K562 (cell line): ENCODE measurements around the gene HHIPL2. TPM values are rescaled to one million over a fixed set of nuclear protein-coding genes. Genes with fewer than 3 reads are reported as not detected.
"Not testable (repeated sequence)": the region's sequence is repeated elsewhere in the genome, so short reads cannot be mapped to it uniquely, and the experiment has no call there.

ENCODE experiments used
- ATAC-seq: fragments of 200-7000 bp; cut with Tn5 transposase; 3 replicates; pipeline ENCODE4 v1.9.1; 2020; ENCODE audit warnings: moderate library complexity
- BruUV-seq: library from RNA; stranded (reverse); fragments of 400-500 nt; replicated peaks from 2 replicates; lab custom pipeline; 2021; lab: Mats Ljungman, UMichigan
- CTCF ChIA-PET: fragments of 300-600 bp; formaldehyde crosslinking; extraction: SDS; loops from one replicate; lab custom pipeline; 2021; ENCODE audit warnings: low intra/inter-chr PET ratio; lab: Yijun Ruan, JAX
- POLR2A ChIA-PET: fragments of 300-600, 350-650 bp; sonication (Branson Sonifier 250); formaldehyde crosslinking; extraction: SDS; loops from one replicate; lab custom pipeline; 2021; ENCODE audit warnings: antibody characterized with exemption, inconsistent platforms; lab: Yijun Ruan, JAX
- DNase-seq, 4 experiments: peaks; one replicate each; pipeline versions ENCODE4 v3.0.0 to v3.0.0-alpha.2; 2011 to 2018; ENCODE audit warnings: low spot score in 3 of 4, mixed read lengths in 3 of 4; ENCODE audit errors: extremely low read depth in 1 of 4
- FAIRE-seq: peaks from 2 replicates; lab custom pipeline; 2011; peaks lifted over from hg19 to GRCh38; lab: Jason Lieb, UNC
- H2AFZ ChIP-seq: 2 replicates; pipeline ENCODE4 v1.6.0; 2011; ENCODE audit warnings: low read depth, low read length, control low read depth, inconsistent platforms
- H3K27ac ChIP-seq: fragments of 200-600 bp; 3 replicates; pipeline ENCODE4 v1.8.0; 2011; ENCODE audit warnings: low read depth, mild to moderate bottlenecking, control low read depth, inconsistent platforms, low read length, moderate library complexity, mixed read lengths; ENCODE audit errors: extremely low read depth
- H3K27me3 ChIP-seq, 2 experiments: fragments of 300-600 bp in 1 of 2; 2 replicates in 1 of 2; 3 replicates in 1 of 2; pipeline versions ENCODE4 v1.6.0 to v1.8.0; 2011; ENCODE audit warnings: inconsistent platforms in 2 of 2, low read length in 2 of 2, mild to moderate bottlenecking in 1 of 2, mixed read lengths in 1 of 2, moderate library complexity in 1 of 2; ENCODE audit not compliant: control insufficient read depth in 2 of 2, insufficient read depth in 2 of 2
- H3K36me3 ChIP-seq: fragments of 300-600 bp; 3 replicates; pipeline ENCODE4 v1.8.0; 2011; ENCODE audit warnings: mild to moderate bottlenecking, low read length, inconsistent platforms; ENCODE audit not compliant: control insufficient read depth, insufficient read depth
- H3K4me1 ChIP-seq, 2 experiments: fragments of 200-600 bp in 1 of 2; replicated peaks in 1 of 2; 2 replicates in 1 of 2; 3 replicates in 1 of 2; pipeline versions ENCODE4 v1.5.1 to v1.8.0; 2011; ENCODE audit warnings: inconsistent platforms in 2 of 2, low read length in 2 of 2, mild to moderate bottlenecking in 1 of 2, mixed read lengths in 1 of 2, moderate library complexity in 1 of 2; ENCODE audit not compliant: control insufficient read depth in 2 of 2, insufficient read depth in 2 of 2
- H3K4me2 ChIP-seq: 2 replicates; pipeline ENCODE4 v1.6.1; 2011; ENCODE audit warnings: low read length, control low read depth, inconsistent platforms, mixed read lengths; ENCODE audit not compliant: insufficient read depth
- H3K4me3 ChIP-seq: fragments of 200-600 bp; sonication (generic), shearing (Covaris generic); 2 replicates; pipeline ENCODE4 v1.5.1; 2016; ENCODE audit warnings: control low read depth, inconsistent platforms
- H3K79me2 ChIP-seq: fragments of 200-600 bp; 3 replicates; pipeline ENCODE4 v1.8.0; 2011; ENCODE audit warnings: low read length, inconsistent platforms; ENCODE audit not compliant: control insufficient read depth, insufficient read depth
- H3K9ac ChIP-seq, 2 experiments: 2 replicates each; pipeline versions ENCODE4 v1.6.0 to v1.6.1; 2011; ENCODE audit warnings: low read depth in 2 of 2, low read length in 2 of 2, control low read depth in 1 of 2, inconsistent platforms in 1 of 2, mild to moderate bottlenecking in 1 of 2, mixed read lengths in 1 of 2; ENCODE audit not compliant: insufficient read depth in 1 of 2
- H3K9me1 ChIP-seq: one replicate; pipeline ENCODE4 v1.6.0; 2011; ENCODE audit warnings: inconsistent platforms, mild to moderate bottlenecking, low read length, moderate library complexity; ENCODE audit not compliant: control insufficient read depth, insufficient read depth
- H3K9me3 ChIP-seq: replicated peaks from 2 replicates; pipeline ENCODE4 v1.5.1; 2011; ENCODE audit warnings: low read depth, low read length, inconsistent platforms; ENCODE audit not compliant: control insufficient read depth, insufficient read depth
- H4K20me1 ChIP-seq: replicated peaks from 2 replicates; pipeline ENCODE4 v1.6.1; 2011; ENCODE audit warnings: low read length, inconsistent platforms, mixed read lengths; ENCODE audit not compliant: control insufficient read depth, insufficient read depth
- ARID1B ChIP-seq: fragments of 450-650 bp; IDR thresholded peaks from 2 replicates; pipeline ENCODE4 v1.6.1; 2016; ENCODE audit warnings: antibody characterized with exemption, mild to moderate bottlenecking, inconsistent platforms
- ATF7 ChIP-seq: fragments of 450-650 bp; IDR thresholded peaks from 2 replicates; pipeline ENCODE4 v1.7.1; 2014; ENCODE audit warnings: mild to moderate bottlenecking, moderate library complexity
- CEBPB ChIP-seq: fragments of 450-650 bp; IDR thresholded peaks from 2 replicates; pipeline ENCODE4 v1.6.1; 2016; ENCODE audit warnings: missing genetic modification characterization, missing compliant biosample characterization
- CREM ChIP-seq: IDR thresholded peaks from 2 replicates; pipeline ENCODE4 v1.6.1; 2014; ENCODE audit warnings: antibody characterized with exemption, low read depth
- DIDO1 ChIP-seq: fragments of 450-650 bp; IDR thresholded peaks from 2 replicates; pipeline ENCODE4 v1.6.1; 2016; ENCODE audit warnings: low read depth, missing biosample characterization, missing genetic modification characterization
- EP300 ChIP-seq: IDR thresholded peaks from 2 replicates; pipeline ENCODE4 v1.6.1; 2012; ENCODE audit warnings: low read length, improper control_type of control experiment
- FOSL1 ChIP-seq: fragments of 200-800 bp; sonication (Bioruptor generic); conservative IDR thresholded peaks from 2 replicates; pipeline ENCODE4 v1.6.1; 2016; ENCODE audit warnings: missing genetic modification characterization, missing compliant biosample characterization
- L3MBTL2 ChIP-seq: fragments of 450-650 bp; IDR thresholded peaks from 2 replicates; pipeline ENCODE4 v1.6.1; 2016; ENCODE audit warnings: mild to moderate bottlenecking, moderate library complexity
- MYC ChIP-seq, 2 experiments: fragments of 250-450 bp in 1 of 2; sonication (Bioruptor Pico) in 1 of 2; IDR thresholded peaks; 2 replicates each; pipeline versions ENCODE4 v1.5.1 to v1.6.1; 2012 to 2021; ENCODE audit warnings: low read depth in 2 of 2, borderline replicate concordance in 1 of 2, improper control_type of control experiment in 1 of 2, low read length in 1 of 2, mild to moderate bottlenecking in 1 of 2, moderate library complexity in 1 of 2
- WGBS: fragments of 100-300 bp; shearing (Covaris generic); methylation state at CpG from one replicate; pipeline ENCODE4 v1.1.6; 2016; ENCODE audit warnings: low coverage, mixed read lengths; ENCODE audit not compliant: insufficient coverage; ENCODE audit errors: missing lambda C conversion rate; 5-methylcytosine and 5-hydroxymethylcytosine counted together
- in situ Hi-C: fragments of 300-500 bp; cut with MboI; formaldehyde crosslinking; loops from 4 replicates; pipeline ENCODE4 v1.15.0; 2018; ENCODE audit warnings: inconsistent platforms, mixed read lengths
- intact Hi-C: fragments of 100-400 bp; cut with micrococcal nuclease; formaldehyde crosslinking; loops from 2 replicates; pipeline ENCODE4 v1.14.2; 2022
- polyA plus RNA-seq, 8 experiments: library from polyadenylated mRNA; depleted of rRNA in 4 of 8; stranded (reverse) in 5 of 8; unstranded in 3 of 8; fragments of >200 nt; fragmentation: Nextera tagmentation in 2 of 8; fragmentation: Illumina TruSeq in 1 of 8; extraction: Ambion mirVana in 2 of 8; extraction: Trizol in 1 of 8; gene quantifications; 2 replicates each; pipeline versions ENCODE4 v1.2.1 to v1.2.3, GENCODE V29; 2011 to 2014; ENCODE audit warnings: inconsistent platforms in 1 of 8, missing spikeins in 1 of 8
- total RNA-seq, 7 experiments: library from RNA; depleted of rRNA in 6 of 7; stranded (reverse); fragments of >200 nt in 6 of 7; fragmentation: Illumina TruSeq in 2 of 7; extraction: Trizol in 2 of 7; gene quantifications; 2 replicates each; pipeline versions ENCODE4 v1.2.1 to v1.2.3, GENCODE V29; 2011 to 2021; ENCODE audit warnings: low replicate concordance in 1 of 7
- TF ChIP-seq, protein P1 (sequence below), 2 experiments: fragments of 450-650 bp in 1 of 2; sonication (generic) in 1 of 2; formaldehyde crosslinking in 1 of 2; IDR thresholded peaks in 1 of 2; conservative IDR thresholded peaks in 1 of 2; 2 replicates each; pipeline versions ENCODE4 v1.6.1 to v1.8.1; 2016 to 2023; ENCODE audit warnings: mild to moderate bottlenecking in 2 of 2, moderate library complexity in 2 of 2, inconsistent platforms in 1 of 2, missing genetic modification reagents in 1 of 2
- TF ChIP-seq, protein P2 (sequence below): sonication (generic); IDR thresholded peaks from 2 replicates; pipeline ENCODE4 v1.6.1; 2016
- TF ChIP-seq, protein P3 (sequence below): fragments of 200-800 bp; sonication (Bioruptor generic); IDR thresholded peaks from 2 replicates; pipeline ENCODE4 v1.6.1; 2017; ENCODE audit warnings: missing genetic modification characterization, missing compliant biosample characterization

HHIPL2 gene
- total and polyA plus RNA-seq, 9 of the 15 experiments (the other 6 are each of a cell fraction or from before 2014, with no cell fraction given), result 0.05 to 0.60 (median 0.20) TPM; not detected in 1

DNA sequence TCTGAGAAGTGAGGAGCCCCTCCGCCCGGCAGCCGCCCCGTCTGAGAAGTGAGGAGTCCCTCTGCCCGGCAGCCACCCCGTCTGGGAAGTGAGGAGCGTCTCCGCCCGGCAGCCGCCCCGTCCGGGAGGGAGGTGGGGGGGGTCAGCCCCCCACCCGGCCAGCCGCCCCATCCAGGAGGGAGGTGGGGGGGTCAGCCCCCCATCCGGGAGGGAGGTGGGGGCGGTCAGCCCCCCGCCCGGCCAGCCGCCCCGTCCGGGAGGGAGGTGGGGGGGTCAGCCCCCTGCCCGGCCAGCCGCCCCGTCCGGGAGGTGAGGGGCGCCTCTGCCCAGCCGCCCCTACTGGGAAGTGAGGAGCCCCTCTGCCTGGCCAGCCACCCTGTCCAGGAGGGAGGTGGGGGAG, 60.1 kb downstream of the HHIPL2 start:
- H3K27me3 ChIP-seq, ATAC-seq, H3K4me2 ChIP-seq, POLR2A ChIA-PET, H3K27ac ChIP-seq, H3K9me1 ChIP-seq, H2AFZ ChIP-seq, H3K4me1 ChIP-seq, H3K9me3 ChIP-seq, H3K9ac ChIP-seq, BruUV-seq, H3K36me3 ChIP-seq, in situ Hi-C loops, H3K79me2 ChIP-seq, FAIRE-seq, H4K20me1 ChIP-seq, H3K4me3 ChIP-seq, DNase-seq, CTCF ChIA-PET, intact Hi-C loops: not testable (repeated sequence)
- WGBS, result no CpG with 5 or more reads among the region's 27 CpGs

DNA sequence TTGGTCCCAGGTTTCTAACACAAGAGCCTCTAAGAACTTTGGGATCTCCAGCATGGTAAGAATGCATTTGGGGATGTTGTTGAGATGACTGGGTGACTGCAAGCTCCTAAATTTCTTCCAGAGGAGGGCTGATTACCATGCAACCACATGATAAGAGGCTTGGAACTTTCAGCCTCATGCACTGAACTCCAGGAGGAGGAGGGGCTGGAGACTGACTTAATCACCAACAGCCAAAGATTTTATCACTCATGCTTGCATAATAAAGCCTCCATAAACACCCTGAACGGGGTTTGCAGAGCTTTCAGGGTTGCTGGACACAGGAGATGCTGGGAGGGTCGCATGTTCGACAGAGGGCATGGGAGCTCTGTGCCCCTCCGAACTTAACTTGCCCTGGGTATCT, 63.9 kb downstream of the HHIPL2 start:
- H3K27ac ChIP-seq; H3K9me3 ChIP-seq; H3K4me2 ChIP-seq; H4K20me1 ChIP-seq; FAIRE-seq; H3K36me3 ChIP-seq; H3K27me3 ChIP-seq; H3K9ac ChIP-seq; H3K9me1 ChIP-seq; H2AFZ ChIP-seq; CTCF ChIA-PET; H3K79me2 ChIP-seq; intact Hi-C loops; ATAC-seq; DNase-seq; H3K4me1 ChIP-seq; H3K4me3 ChIP-seq; POLR2A ChIA-PET; BruUV-seq; TF ChIP-seq MYC (CRISPR knock-in tag; IDR thresholded peaks at IDR 0.05; ENCODE audit: borderline replicate concordance, low read depth): not testable (repeated sequence)
- in situ Hi-C loops, result loop anchor here (5.0 kb wide), 1 partner anchor 1473 kb away; no protein-coding TSS in a partner anchor
- WGBS, result 0% methylated on average over 4 of the region's 4 CpGs
- TF ChIP-seq, protein P1, sequence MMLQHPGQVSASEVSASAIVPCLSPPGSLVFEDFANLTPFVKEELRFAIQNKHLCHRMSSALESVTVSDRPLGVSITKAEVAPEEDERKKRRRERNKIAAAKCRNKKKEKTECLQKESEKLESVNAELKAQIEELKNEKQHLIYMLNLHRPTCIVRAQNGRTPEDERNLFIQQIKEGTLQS (IDR thresholded peaks at IDR 0.05), result peak; percentile 22; the same call in 1 of the 2 replicates
- TF ChIP-seq, protein P1 (CRISPR knock-in tag; conservative IDR thresholded peaks at IDR 0.05), result not testable (repeated sequence)
- TF ChIP-seq, protein P2, sequence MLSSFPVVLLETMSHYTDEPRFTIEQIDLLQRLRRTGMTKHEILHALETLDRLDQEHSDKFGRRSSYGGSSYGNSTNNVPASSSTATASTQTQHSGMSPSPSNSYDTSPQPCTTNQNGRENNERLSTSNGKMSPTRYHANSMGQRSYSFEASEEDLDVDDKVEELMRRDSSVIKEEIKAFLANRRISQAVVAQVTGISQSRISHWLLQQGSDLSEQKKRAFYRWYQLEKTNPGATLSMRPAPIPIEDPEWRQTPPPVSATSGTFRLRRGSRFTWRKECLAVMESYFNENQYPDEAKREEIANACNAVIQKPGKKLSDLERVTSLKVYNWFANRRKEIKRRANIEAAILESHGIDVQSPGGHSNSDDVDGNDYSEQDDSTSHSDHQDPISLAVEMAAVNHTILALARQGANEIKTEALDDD, result peak; percentile 57; the same call in 1 of the 2 replicates
- TF ChIP-seq MYC (IDR thresholded peaks at IDR 0.05; ENCODE audit: low read depth, low read length), result peak; percentile 36; the same call in 1 of the 2 replicates
- TF ChIP-seq, protein P3, sequence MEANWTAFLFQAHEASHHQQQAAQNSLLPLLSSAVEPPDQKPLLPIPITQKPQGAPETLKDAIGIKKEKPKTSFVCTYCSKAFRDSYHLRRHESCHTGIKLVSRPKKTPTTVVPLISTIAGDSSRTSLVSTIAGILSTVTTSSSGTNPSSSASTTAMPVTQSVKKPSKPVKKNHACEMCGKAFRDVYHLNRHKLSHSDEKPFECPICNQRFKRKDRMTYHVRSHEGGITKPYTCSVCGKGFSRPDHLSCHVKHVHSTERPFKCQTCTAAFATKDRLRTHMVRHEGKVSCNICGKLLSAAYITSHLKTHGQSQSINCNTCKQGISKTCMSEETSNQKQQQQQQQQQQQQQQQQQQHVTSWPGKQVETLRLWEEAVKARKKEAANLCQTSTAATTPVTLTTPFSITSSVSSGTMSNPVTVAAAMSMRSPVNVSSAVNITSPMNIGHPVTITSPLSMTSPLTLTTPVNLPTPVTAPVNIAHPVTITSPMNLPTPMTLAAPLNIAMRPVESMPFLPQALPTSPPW (CRISPR knock-in tag), result peak; percentile 66
- TF ChIP-seq DIDO1 (tag), result peak; percentile 53; the same call in 1 of the 2 replicates
- TF ChIP-seq ATF7, result peak; percentile 32; the same call in 1 of the 2 replicates
- TF ChIP-seq ARID1B, result peak; percentile 30; the same call in 1 of the 2 replicates
- peak; percentile 47 for TF ChIP-seq FOSL1 (tag)
- TF ChIP-seq CREM, result 0 out of 2 replicates have a peak, but pooled peaks have one; percentile 25
- TF ChIP-seq L3MBTL2, result peak; percentile 17; the same call in 1 of the 2 replicates
- TF ChIP-seq EP300, result peak; percentile 34; the same call in 1 of the 2 replicates
- peak; percentile 80 for TF ChIP-seq CEBPB (tag)
